ENCODE data around the gene S100A14. TPM values are rescaled to one million over a fixed set of nuclear protein-coding genes. Genes with fewer than 3 reads are reported as not detected.
A peak's percentile ranks its signal among the peaks of the same experiment; 100 is the strongest.

The S100A14 gene
- total and polyA plus RNA-seq, 9 of the 15 experiments (the other 6 are each of a cell fraction or from before 2014, with no cell fraction given): 0.10 to 0.64 (median 0.24) TPM; not detected in 3

DNA sequence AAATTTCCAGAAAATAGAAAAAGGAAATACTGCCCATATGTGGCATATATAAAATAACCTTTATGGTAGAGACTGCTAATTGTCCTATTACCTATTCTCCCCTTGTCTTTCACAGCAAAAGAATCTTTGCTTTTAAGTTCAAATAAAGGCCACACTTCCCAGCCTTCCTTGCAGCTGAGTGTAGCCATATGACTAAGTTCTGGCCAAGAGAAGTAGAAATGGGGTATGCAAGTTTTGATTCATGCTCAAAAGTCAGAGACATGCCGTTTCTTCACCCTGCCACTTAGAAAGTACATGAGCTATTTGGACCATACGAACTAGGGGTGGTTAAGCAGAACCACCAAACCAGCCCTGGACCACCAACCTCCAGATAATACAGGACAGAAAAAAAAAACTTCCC lies 32.1 kb downstream of the S100A14 start:
- Histone ChIP-seq H3K79me2 (ENCODE audit: control insufficient read depth, insufficient read depth, low read length) (no peaks in the 10 kb centered on the region), H3K27me3 (ENCODE audit: control insufficient read depth in 2 of 2, insufficient read depth in 2 of 2, low read length in 2 of 2) (no peaks in the 10 kb centered on the region), H3K27ac (ENCODE audit: extremely low read depth, low read depth, low read length) (no peak overlapping the region), H2AFZ (ENCODE audit: low read depth, low read length) (0 out of 2 replicates have a peak overlapping the region, but pooled peaks have one; percentile 7), H3K4me2 (ENCODE audit: insufficient read depth, low read length) (no peak overlapping the region), H3K4me1 (replicated peaks in 1 of 2; ENCODE audit: control insufficient read depth in 2 of 2, insufficient read depth in 2 of 2, low read length in 2 of 2) (peaks cover 0 to 6% of the 10 kb centered on the region in 2 experiments; a peak in 1 of 5 replicates), H3K9ac (ENCODE audit: insufficient read depth in 1 of 2, low read depth in 2 of 2, low read length in 2 of 2) (no peak overlapping the region), H3K9me1 (ENCODE audit: control insufficient read depth, insufficient read depth, low read length) (no peaks in the 10 kb centered on the region), H3K4me3 (no peak overlapping the region), H3K36me3 (ENCODE audit: control insufficient read depth, insufficient read depth, low read length) (no peaks in the 10 kb centered on the region), H3K9me3 (replicated peaks; ENCODE audit: control insufficient read depth, insufficient read depth, low read depth, low read length) (no peaks in the 10 kb centered on the region), H4K20me1 (replicated peaks; ENCODE audit: control insufficient read depth, insufficient read depth, low read length) (no peaks in the 10 kb centered on the region)
- 21% methylated on average over 2 of the region's 2 CpGs for WGBS (ENCODE audit: insufficient coverage, low coverage, missing lambda C conversion rate)
- POLR2A ChIA-PET: interaction anchor here (1.3 kb wide), 1 partner anchor 9 kb away, joined by 4 read pairs; no protein-coding TSS in a partner anchor
- no peak for DNase-seq (ENCODE audit: extremely low read depth in 1 of 4, low spot score in 3 of 4)
- peak; percentile 55 for FAIRE-seq
- TF ChIP-seq CHD1 (IDR thresholded peaks at IDR 0.05; ENCODE audit: low read length) (no peak), MBD2 (IDR thresholded peaks at IDR 0.05; ENCODE audit: borderline replicate concordance, low read depth) (no peak), ZNF174 (CRISPR knock-in tag; IDR thresholded peaks at IDR 0.05) (no peak), ZNF146 (CRISPR knock-in tag; IDR thresholded peaks at IDR 0.05; ENCODE audit: unreplicated experiment) (no peak)
- TF ChIP-seq, protein P1, sequence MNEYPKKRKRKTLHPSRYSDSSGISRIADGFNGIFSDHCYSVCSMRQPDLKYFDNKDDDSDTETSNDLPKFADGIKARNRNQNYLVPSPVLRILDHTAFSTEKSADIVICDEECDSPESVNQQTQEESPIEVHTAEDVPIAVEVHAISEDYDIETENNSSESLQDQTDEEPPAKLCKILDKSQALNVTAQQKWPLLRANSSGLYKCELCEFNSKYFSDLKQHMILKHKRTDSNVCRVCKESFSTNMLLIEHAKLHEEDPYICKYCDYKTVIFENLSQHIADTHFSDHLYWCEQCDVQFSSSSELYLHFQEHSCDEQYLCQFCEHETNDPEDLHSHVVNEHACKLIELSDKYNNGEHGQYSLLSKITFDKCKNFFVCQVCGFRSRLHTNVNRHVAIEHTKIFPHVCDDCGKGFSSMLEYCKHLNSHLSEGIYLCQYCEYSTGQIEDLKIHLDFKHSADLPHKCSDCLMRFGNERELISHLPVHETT (CRISPR knock-in tag; conservative IDR thresholded peaks at IDR 0.05 in 1 of 2, IDR thresholded peaks at IDR 0.05 in 1 of 2): no peak
- TF ChIP-seq, protein P2, sequence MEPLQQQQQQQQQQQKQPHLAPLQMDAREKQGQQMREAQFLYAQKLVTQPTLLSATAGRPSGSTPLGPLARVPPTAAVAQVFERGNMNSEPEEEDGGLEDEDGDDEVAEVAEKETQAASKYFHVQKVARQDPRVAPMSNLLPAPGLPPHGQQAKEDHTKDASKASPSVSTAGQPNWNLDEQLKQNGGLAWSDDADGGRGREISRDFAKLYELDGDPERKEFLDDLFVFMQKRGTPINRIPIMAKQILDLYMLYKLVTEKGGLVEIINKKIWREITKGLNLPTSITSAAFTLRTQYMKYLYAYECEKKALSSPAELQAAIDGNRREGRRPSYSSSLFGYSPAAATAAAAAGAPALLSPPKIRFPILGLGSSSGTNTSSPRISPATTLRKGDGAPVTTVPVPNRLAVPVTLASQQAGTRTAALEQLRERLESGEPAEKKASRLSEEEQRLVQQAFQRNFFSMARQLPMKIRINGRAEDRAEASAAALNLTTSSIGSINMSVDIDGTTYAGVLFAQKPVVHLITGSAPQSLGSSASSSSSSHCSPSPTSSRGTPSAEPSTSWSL (CRISPR knock-in tag; IDR thresholded peaks at IDR 0.05; ENCODE audit: borderline replicate concordance): no peak
- intact Hi-C loops (cut with micrococcal nuclease): no loop called here
- ATAC-seq: no peak
- CTCF ChIA-PET (ENCODE audit: low intra/inter-chr PET ratio): interaction anchor here (0.7 kb wide), 1 partner anchor 12 kb away, joined by 3 read pairs; no protein-coding TSS in a partner anchor
- in situ Hi-C loops (cut with MboI): no loop called here
- BruUV-seq (replicated peaks): no TSS peak

All from K562 (cell line).